ENCODE results near the gene HSBP1L1.

- TF ChIP-seq POLR2A (IDR thresholded peaks at IDR 0.05; ENCODE audit: low read length) (no peak), GATA1 (IDR thresholded peaks at IDR 0.05; ENCODE audit: low read depth, low read length) (no peak)
These were observed 19.4 kb downstream of the HSBP1L1 start for GRCh38 chr18:79983793-79984192.
